ENCODE data around the gene TSKU. TPM values are rescaled to one million over a fixed set of nuclear protein-coding genes. Genes with fewer than 3 reads are reported as not detected.
A peak's percentile ranks its signal among the peaks of the same experiment; 100 is the strongest.

The TSKU gene
- total RNA-seq, 1 donor from 2014 or later, result 16.3 TPM

- intact Hi-C loops (cut with DNase I), result no loop called here
- H3K4me1 ChIP-seq, result peaks cover 16% of the 10 kb centered on the region
- H3K9me3 ChIP-seq, result no peaks in the 10 kb centered on the region
- TF ChIP-seq CTCF (IDR thresholded peaks at IDR 0.05), result no peak
- ATAC-seq (peak; percentile 68 to 76), DNase-seq (peak; percentile 72)
- no peak overlapping the region for H3K4me3 ChIP-seq
- no peaks in the 10 kb centered on the region for H3K36me3 ChIP-seq
- H3K27ac ChIP-seq, result no peak overlapping the region
- no peaks in the 10 kb centered on the region for H3K27me3 ChIP-seq (ENCODE audit: low read depth)
Measured at GRCh38 chr11:76744186-76745043, 38.7 kb upstream of the TSKU start.

GRCh38 chr11:76745044-76745376 is 38.1 kb upstream of the TSKU start:
- no peaks in the 10 kb centered on the region for H3K9me3 ChIP-seq
- intact Hi-C loops (cut with DNase I), result no loop called here
- no peak overlapping the region for H3K4me3 ChIP-seq
- no peak for ATAC-seq
- H3K27me3 ChIP-seq (ENCODE audit: low read depth), result no peaks in the 10 kb centered on the region
- no peak overlapping the region for H3K27ac ChIP-seq
- H3K4me1 ChIP-seq, result peaks cover 16% of the 10 kb centered on the region
- TF ChIP-seq CTCF (IDR thresholded peaks at IDR 0.05), result no peak
- no peak for DNase-seq
- H3K36me3 ChIP-seq, result no peaks in the 10 kb centered on the region

GRCh38 chr11:76745561-76746207 is 37.5 kb upstream of the TSKU start:
- intact Hi-C loops (cut with DNase I), result no loop called here
- DNase-seq, result no peak
- no peak overlapping the region for H3K4me3 ChIP-seq

GRCh38 chr11:76747153-76747914 is 35.8 kb upstream of the TSKU start:
- Histone ChIP-seq H3K27me3 (ENCODE audit: low read depth) (no peaks in the 10 kb centered on the region), H3K4me3 (no peak overlapping the region), H3K27ac (no peak overlapping the region), H3K4me1 (peaks cover 18% of the 10 kb centered on the region), H3K36me3 (no peaks in the 10 kb centered on the region), H3K9me3 (no peaks in the 10 kb centered on the region)
- DNase-seq (no peak), ATAC-seq (no peak)
- intact Hi-C loops (cut with DNase I), result no loop called here
- TF ChIP-seq CTCF (IDR thresholded peaks at IDR 0.05), result no peak

More at GRCh38 chr11:76745561-76746207, 37.5 kb upstream of the TSKU start:
- no peak for TF ChIP-seq CTCF (IDR thresholded peaks at IDR 0.05)
- Histone ChIP-seq H3K27me3 (ENCODE audit: low read depth) (no peaks in the 10 kb centered on the region), H3K36me3 (no peaks in the 10 kb centered on the region), H3K9me3 (no peaks in the 10 kb centered on the region), H3K4me1 (peaks cover 16% of the 10 kb centered on the region), H3K27ac (no peak overlapping the region)
- ATAC-seq, result no peak

- peaks cover 27% of the 10 kb centered on the region for H3K4me1 ChIP-seq
- DNase-seq (no peak), ATAC-seq (no peak)
- no peaks in the 10 kb centered on the region for H3K9me3 ChIP-seq
- no peak overlapping the region for H3K4me3 ChIP-seq
- no peak for TF ChIP-seq CTCF (IDR thresholded peaks at IDR 0.05)
- no peak overlapping the region for H3K27ac ChIP-seq
- intact Hi-C loops (cut with DNase I), result no loop called here
- H3K27me3 ChIP-seq (ENCODE audit: low read depth), result no peaks in the 10 kb centered on the region
- H3K36me3 ChIP-seq, result no peaks in the 10 kb centered on the region
Measured at GRCh38 chr11:76747915-76748860, 35.0 kb upstream of the TSKU start.
